ENCODE results near the gene CTSE. TPM values are rescaled to one million over a fixed set of nuclear protein-coding genes. Genes with fewer than 3 reads are reported as not detected.

The CTSE gene
- total RNA-seq, 2 donors from 2014 or later: 10.1 to 10.8 TPM

- TF ChIP-seq CTCF (IDR thresholded peaks at IDR 0.05): no peak
- Histone ChIP-seq H3K27me3 (no peaks in the 10 kb centered on the region), H3K27ac (no peak overlapping the region), H3K4me3 (no peak overlapping the region), H3K9me3 (no peaks in the 10 kb centered on the region), H3K9ac (ENCODE audit: low read depth in 2 of 2, low read length in 2 of 2) (no peak overlapping the region), H3K36me3 (no peaks in the 10 kb centered on the region), H3K4me1 (no peaks in the 10 kb centered on the region)
- no peak for DNase-seq
- intact Hi-C loops (cut with DNase I): no loop called here
Measured at GRCh38 chr1:205969229-205969628, 54.5 kb downstream of the CTSE start.

GRCh38 chr1:205967554-205968335, 56.0 kb downstream of the CTSE start:
- H3K27ac ChIP-seq: no peak overlapping the region
- no peak overlapping the region for H3K9ac ChIP-seq (ENCODE audit: low read depth in 2 of 2, low read length in 2 of 2)
- no peak for DNase-seq
- TF ChIP-seq CTCF (IDR thresholded peaks at IDR 0.05): no peak
- no peaks in the 10 kb centered on the region for H3K4me1 ChIP-seq
- intact Hi-C loops (cut with DNase I): no loop called here
- H3K4me3 ChIP-seq: no peak overlapping the region
- H3K9me3 ChIP-seq: no peaks in the 10 kb centered on the region
- no peaks in the 10 kb centered on the region for H3K27me3 ChIP-seq
- H3K36me3 ChIP-seq: no peaks in the 10 kb centered on the region

GRCh38 chr1:205965036-205965884, 58.4 kb downstream of the CTSE start:
- no peak for TF ChIP-seq CTCF (IDR thresholded peaks at IDR 0.05)
- no peaks in the 10 kb centered on the region for H3K36me3 ChIP-seq

GRCh38 chr1:205963352-205964155, 60.1 kb downstream of the CTSE start:
- no peaks in the 10 kb centered on the region for H3K9me3 ChIP-seq
- TF ChIP-seq CTCF (IDR thresholded peaks at IDR 0.05): no peak
- no peaks in the 10 kb centered on the region for H3K36me3 ChIP-seq
- intact Hi-C loops (cut with DNase I): no loop called here
- no peak overlapping the region for H3K9ac ChIP-seq (ENCODE audit: low read depth in 2 of 2, low read length in 2 of 2)
- no peaks in the 10 kb centered on the region for H3K4me1 ChIP-seq
- H3K27me3 ChIP-seq: peaks cover 3% of the 10 kb centered on the region
- no peak overlapping the region for H3K4me3 ChIP-seq
- no peak for DNase-seq
- no peak overlapping the region for H3K27ac ChIP-seq

More at GRCh38 chr1:205965036-205965884, 58.4 kb downstream of the CTSE start:
- DNase-seq: no peak
- Histone ChIP-seq H3K27ac (no peak overlapping the region), H3K4me1 (no peaks in the 10 kb centered on the region), H3K9me3 (no peaks in the 10 kb centered on the region), H3K9ac (ENCODE audit: low read depth in 2 of 2, low read length in 2 of 2) (no peak overlapping the region), H3K27me3 (no peaks in the 10 kb centered on the region), H3K4me3 (no peak overlapping the region)
- intact Hi-C loops (cut with DNase I): no loop called here

- intact Hi-C loops (cut with DNase I): no loop called here
- Histone ChIP-seq H3K36me3 (no peaks in the 10 kb centered on the region), H3K9ac (ENCODE audit: low read depth in 2 of 2, low read length in 2 of 2) (no peak overlapping the region), H3K4me1 (no peaks in the 10 kb centered on the region), H3K9me3 (no peaks in the 10 kb centered on the region), H3K4me3 (no peak overlapping the region), H3K27ac (no peak overlapping the region), H3K27me3 (peaks cover 3% of the 10 kb centered on the region)
- no peak for DNase-seq
- no peak for TF ChIP-seq CTCF (IDR thresholded peaks at IDR 0.05)
Measured at GRCh38 chr1:205962821-205963221, 60.9 kb downstream of the CTSE start.

Data from colonic mucosa (tissue), 4 donors.